ENCODE data around the gene SPATA13.

- TF ChIP-seq CTCF (IDR thresholded peaks at IDR 0.05; ENCODE audit: poor library complexity): no peak
- no peak for TF ChIP-seq EZH2 (IDR thresholded peaks at IDR 0.05; ENCODE audit: borderline replicate concordance)
These were observed 190.9 kb downstream of the SPATA13 start for GRCh38 chr13:24351423-24351822.
